Measurements from ENCODE around the gene TBCK. TPM values are rescaled to one million over a fixed set of nuclear protein-coding genes. Genes with fewer than 3 reads are reported as not detected.
"Not testable (repeated sequence)": the region's sequence is repeated elsewhere in the genome, so short reads cannot be mapped to it uniquely, and the experiment has no call there.

The TBCK gene
- polyA plus RNA-seq, 1 donor from 2014 or later = 22.9 TPM

- no peak overlapping the region for H3K27ac Mint-ChIP-seq
- H3K36me3 Mint-ChIP-seq = peaks cover 32% of the 10 kb centered on the region
- H3K4me3 Mint-ChIP-seq = no peak overlapping the region
- H3K9me3 Mint-ChIP-seq = peaks cover 0 to 30% (median 6%) of the 10 kb centered on the region in 3 donors
- no peaks in the 10 kb centered on the region for H3K4me1 Mint-ChIP-seq
- H3K27me3 Mint-ChIP-seq = no peaks in the 10 kb centered on the region
Observed at GRCh38 chr4:106186201-106186600, 129.8 kb downstream of the TBCK start.

GRCh38 chr4:106183551-106183950 is 132.5 kb downstream of the TBCK start:
- H3K4me1 Mint-ChIP-seq = no peaks in the 10 kb centered on the region
- no peak overlapping the region for H3K4me3 Mint-ChIP-seq
- H3K27ac Mint-ChIP-seq = no peak overlapping the region
- no peaks in the 10 kb centered on the region for H3K27me3 Mint-ChIP-seq
- peaks cover 3 to 30% (median 4%) of the 10 kb centered on the region in 3 donors for H3K9me3 Mint-ChIP-seq
- H3K36me3 Mint-ChIP-seq = peaks cover 25% of the 10 kb centered on the region

GRCh38 chr4:106172861-106173260 is 143.1 kb downstream of the TBCK start:
- Mint-ChIP-seq H3K36me3 (peaks cover 6% of the 10 kb centered on the region), H3K27ac (no peak overlapping the region), H3K4me1 (no peaks in the 10 kb centered on the region), H3K27me3 (no peaks in the 10 kb centered on the region), H3K4me3 (no peak overlapping the region), H3K9me3 (no peaks in the 10 kb centered on the region)

- peaks cover 16% of the 10 kb centered on the region for H3K36me3 Mint-ChIP-seq
- peaks cover 0 to 4% (median 0%) of the 10 kb centered on the region in 3 donors for H3K4me1 Mint-ChIP-seq
- no peaks in the 10 kb centered on the region for H3K27me3 Mint-ChIP-seq
- no peak overlapping the region for H3K27ac Mint-ChIP-seq
- no peak overlapping the region for H3K4me3 Mint-ChIP-seq
- peaks cover 3 to 11% (median 6%) of the 10 kb centered on the region in 3 donors for H3K9me3 Mint-ChIP-seq
Observed at GRCh38 chr4:106165351-106166010, 150.5 kb downstream of the TBCK start.

GRCh38 chr4:106162278-106162677 is 153.7 kb downstream of the TBCK start:
- H3K9me3 Mint-ChIP-seq = peaks cover 3 to 11% (median 6%) of the 10 kb centered on the region in 3 donors
- H3K4me1 Mint-ChIP-seq = peaks cover 0 to 5% (median 0%) of the 10 kb centered on the region in 3 donors
- no peak overlapping the region for H3K27ac Mint-ChIP-seq
- H3K27me3 Mint-ChIP-seq = no peaks in the 10 kb centered on the region
- peaks cover 22% of the 10 kb centered on the region for H3K36me3 Mint-ChIP-seq
- no peak overlapping the region for H3K4me3 Mint-ChIP-seq

GRCh38 chr4:106160560-106160959 is 155.4 kb downstream of the TBCK start:
- peaks cover 3 to 11% (median 6%) of the 10 kb centered on the region in 3 donors for H3K9me3 Mint-ChIP-seq
- no peak overlapping the region for H3K27ac Mint-ChIP-seq
- peaks cover 0 to 5% (median 0%) of the 10 kb centered on the region in 3 donors for H3K4me1 Mint-ChIP-seq
- H3K36me3 Mint-ChIP-seq = peaks cover 22% of the 10 kb centered on the region
- no peak overlapping the region for H3K4me3 Mint-ChIP-seq
- no peaks in the 10 kb centered on the region for H3K27me3 Mint-ChIP-seq

- H3K4me3 Mint-ChIP-seq = no peak overlapping the region
- peaks cover 10 to 32% (median 22%) of the 10 kb centered on the region in 3 donors for H3K9me3 Mint-ChIP-seq
- no peaks in the 10 kb centered on the region for H3K27me3 Mint-ChIP-seq
- H3K36me3 Mint-ChIP-seq = peaks cover 33% of the 10 kb centered on the region
- peaks cover 0 to 2% (median 0%) of the 10 kb centered on the region in 3 donors for H3K4me1 Mint-ChIP-seq
- no peak overlapping the region for H3K27ac Mint-ChIP-seq
Observed at GRCh38 chr4:106149911-106150310, 166.1 kb downstream of the TBCK start.

- Mint-ChIP-seq H3K27me3 (no peaks in the 10 kb centered on the region), H3K36me3 (peaks cover 34% of the 10 kb centered on the region), H3K4me1 (peaks cover 0 to 2% (median 0%) of the 10 kb centered on the region in 3 donors), H3K9me3 (peaks cover 8 to 32% (median 22%) of the 10 kb centered on the region in 3 donors), H3K27ac (no peak overlapping the region), H3K4me3 (no peak overlapping the region)
Observed at GRCh38 chr4:106149026-106149425, 167.0 kb downstream of the TBCK start.

GRCh38 chr4:106142616-106143127 is 173.3 kb downstream of the TBCK start:
- H3K9me3 Mint-ChIP-seq = peaks cover 0 to 11% (median 6%) of the 10 kb centered on the region in 3 donors
- peaks cover 8% of the 10 kb centered on the region for H3K36me3 Mint-ChIP-seq
- H3K4me3 Mint-ChIP-seq = no peak overlapping the region
- peak overlapping the region in 1 of 3 donors; percentile 76 for H3K27ac Mint-ChIP-seq
- H3K27me3 Mint-ChIP-seq = no peaks in the 10 kb centered on the region
- H3K4me1 Mint-ChIP-seq = peaks cover 0 to 1% (median 0%) of the 10 kb centered on the region in 3 donors

- Mint-ChIP-seq H3K9me3 (no peaks in the 10 kb centered on the region), H3K4me3 (no peak overlapping the region)
Observed at GRCh38 chr4:106140601-106141000, 175.4 kb downstream of the TBCK start.

GRCh38 chr4:106136777-106137331 is 179.2 kb downstream of the TBCK start:
- peaks cover 16% of the 10 kb centered on the region for H3K36me3 Mint-ChIP-seq
- no peak overlapping the region for H3K27ac Mint-ChIP-seq
- no peak overlapping the region for H3K4me3 Mint-ChIP-seq
- peaks cover 0 to 2% (median 0%) of the 10 kb centered on the region in 3 donors for H3K4me1 Mint-ChIP-seq
- peaks cover under 1 to 9% (median 6%) of the 10 kb centered on the region in 3 donors for H3K9me3 Mint-ChIP-seq
- H3K27me3 Mint-ChIP-seq = no peaks in the 10 kb centered on the region

More at GRCh38 chr4:106140601-106141000, 175.4 kb downstream of the TBCK start:
- Mint-ChIP-seq H3K4me1 (peaks cover 0 to 1% (median 0%) of the 10 kb centered on the region in 3 donors), H3K27me3 (no peaks in the 10 kb centered on the region), H3K27ac (no peak overlapping the region), H3K36me3 (peaks cover 10% of the 10 kb centered on the region)

- Mint-ChIP-seq H3K36me3 (peaks cover 18% of the 10 kb centered on the region), H3K27ac (no peak overlapping the region), H3K27me3 (no peaks in the 10 kb centered on the region), H3K9me3 (peaks cover 3 to 12% (median 9%) of the 10 kb centered on the region in 3 donors), H3K4me1 (peaks cover 0 to 2% (median 0%) of the 10 kb centered on the region in 3 donors), H3K4me3 (no peak overlapping the region)
Observed at GRCh38 chr4:106132045-106132444, 184.0 kb downstream of the TBCK start.

- Mint-ChIP-seq H3K9me3 (peaks cover 0 to 5% (median 3%) of the 10 kb centered on the region in 3 donors), H3K4me1 (peaks cover 0 to 5% (median 2%) of the 10 kb centered on the region in 3 donors), H3K27ac (peak overlapping the region in 1 of 3 donors; percentile 3), H3K36me3 (peaks cover 5% of the 10 kb centered on the region), H3K4me3 (no peak overlapping the region), H3K27me3 (no peaks in the 10 kb centered on the region)
Observed at GRCh38 chr4:106126062-106126461, 189.9 kb downstream of the TBCK start.

- H3K27ac Mint-ChIP-seq = not testable (repeated sequence)
Observed at GRCh38 chr4:106119949-106120555, 196.0 kb downstream of the TBCK start.

GRCh38 chr4:106116025-106116424 is 200.0 kb downstream of the TBCK start:
- H3K27ac Mint-ChIP-seq = no peak overlapping the region
- H3K36me3 Mint-ChIP-seq = peaks cover 32% of the 10 kb centered on the region

More at GRCh38 chr4:106119949-106120555, 196.0 kb downstream of the TBCK start:
- not testable (repeated sequence) for H3K27me3 Mint-ChIP-seq, H3K9me3 Mint-ChIP-seq, H3K4me1 Mint-ChIP-seq, H3K4me3 Mint-ChIP-seq
- peaks cover 13% of the 10 kb centered on the region for H3K36me3 Mint-ChIP-seq

More at GRCh38 chr4:106116025-106116424, 200.0 kb downstream of the TBCK start:
- H3K27me3 Mint-ChIP-seq = no peaks in the 10 kb centered on the region
- peaks cover 5 to 21% (median 15%) of the 10 kb centered on the region in 3 donors for H3K9me3 Mint-ChIP-seq
- no peak overlapping the region for H3K4me3 Mint-ChIP-seq
- H3K4me1 Mint-ChIP-seq = no peaks in the 10 kb centered on the region

Measured in IgD-negative memory B cell (primary cell).